SK-N-SH (cell line): Measurements from ENCODE around the gene CALML3. TPM values are rescaled to one million over a fixed set of nuclear protein-coding genes. Genes with fewer than 3 reads are reported as not detected.

Experiments used
- CTCF ChIA-PET: fragments of 300-600, 350-600 bp; formaldehyde crosslinking; extraction: SDS; loops from one replicate; lab custom pipeline; 2021; lab: Yijun Ruan, JAX
- POLR2A ChIA-PET: fragments of 350-600 bp; sonication (Branson Sonifier 250); formaldehyde crosslinking; extraction: SDS; loops from one replicate; lab custom pipeline; 2020; ENCODE audit warnings: antibody characterized with exemption, inconsistent platforms; lab: Yijun Ruan, JAX
- DNase-seq: peaks from one replicate; pipeline ENCODE4 v3.0.0; 2012
- H2AFZ ChIP-seq: fragments of 200-600 bp; sonication (generic); 2 replicates; pipeline ENCODE4 v1.8.1; 2016; ENCODE audit warnings: antibody characterized with exemption, mild to moderate bottlenecking, low read depth
- H3F3A ChIP-seq: fragments of 200-600 bp; sonication (generic); replicated peaks from 2 replicates; pipeline ENCODE3; 2016; ENCODE audit warnings: antibody characterized with exemption, mild to moderate bottlenecking; ENCODE audit not compliant: insufficient read depth
- H3K27ac ChIP-seq, 2 experiments: fragments of 200-500 bp in 1 of 2; fragments of 200-600 bp in 1 of 2; sonication (Bioruptor generic) in 1 of 2; sonication (generic), shearing (Covaris generic) in 1 of 2; 2 replicates each; pipeline versions ENCODE4 v1.5.1 to v1.6.1; 2014 to 2016; ENCODE audit warnings: low read depth in 2 of 2, inconsistent platforms in 1 of 2, low read length in 1 of 2, mild to moderate bottlenecking in 1 of 2, mixed read lengths in 1 of 2
- H3K27me3 ChIP-seq: fragments of 200-600 bp; sonication (generic), shearing (Covaris generic); 2 replicates; pipeline ENCODE4 v1.6.1; 2016; ENCODE audit warnings: mixed run types; ENCODE audit not compliant: insufficient read depth
- H3K36me3 ChIP-seq, 2 experiments: fragments of 200-500 bp in 1 of 2; fragments of 200-600 bp in 1 of 2; sonication (Bioruptor generic) in 1 of 2; sonication (generic) in 1 of 2; replicated peaks in 1 of 2; 2 replicates each; pipeline versions ENCODE3 to v1.5.1; 2014 to 2016; ENCODE audit warnings: low read length in 1 of 2, mild to moderate bottlenecking in 1 of 2; ENCODE audit not compliant: insufficient read depth in 2 of 2, control insufficient read depth in 1 of 2
- H3K4me1 ChIP-seq, 2 experiments: fragments of 200-500 bp in 1 of 2; fragments of 200-600 bp in 1 of 2; sonication (Bioruptor generic) in 1 of 2; sonication (generic), shearing (Covaris generic) in 1 of 2; 2 replicates each; pipeline versions ENCODE4 v1.5.1 to v1.6.1; 2014 to 2016; ENCODE audit warnings: low read depth in 1 of 2, low read length in 1 of 2, mixed run types in 1 of 2; ENCODE audit not compliant: insufficient read depth in 2 of 2, control insufficient read depth in 1 of 2
- H3K4me2 ChIP-seq: fragments of 200-600 bp; sonication (generic), shearing (Covaris generic); 2 replicates; pipeline ENCODE4 v1.6.1; 2017; ENCODE audit warnings: mixed run types
- H3K4me3 ChIP-seq, 2 experiments: fragments of 200-500 bp in 1 of 2; fragments of 200-600 bp in 1 of 2; sonication (Bioruptor generic) in 1 of 2; sonication (generic), shearing (Covaris generic) in 1 of 2; 2 replicates each; pipeline versions ENCODE4 v1.5.1 to v1.8.1; 2014 to 2016; ENCODE audit warnings: low read depth in 2 of 2, inconsistent platforms in 1 of 2, low read length in 1 of 2, mild to moderate bottlenecking in 1 of 2, mixed read lengths in 1 of 2, moderate library complexity in 1 of 2
- H3K79me2 ChIP-seq: fragments of 200-600 bp; sonication (generic); 2 replicates; pipeline ENCODE4 v1.8.1; 2017; ENCODE audit warnings: mild to moderate bottlenecking; ENCODE audit not compliant: insufficient read depth
- H3K9ac ChIP-seq: fragments of 200-600 bp; sonication (generic); 2 replicates; pipeline ENCODE4 v1.6.1; 2017; ENCODE audit warnings: mixed run types
- H3K9me2 ChIP-seq: fragments of 200-600 bp; sonication (generic); 2 replicates; pipeline ENCODE4 v1.6.1; 2017; ENCODE audit warnings: mixed run types
- H3K9me3 ChIP-seq: fragments of 200-600 bp; sonication (generic); 2 replicates; pipeline ENCODE4 v1.6.1; 2017; ENCODE audit warnings: mixed run types, mild to moderate bottlenecking, moderate library complexity
- H4K20me1 ChIP-seq: fragments of 200-600 bp; sonication (generic); 2 replicates; pipeline ENCODE4 v1.6.1; 2017; ENCODE audit warnings: mild to moderate bottlenecking, mixed run types; ENCODE audit not compliant: insufficient read depth
- ELF1 ChIP-seq: IDR thresholded peaks from 2 replicates; pipeline ENCODE4 v1.4.0; 2012
- EP300 ChIP-seq, 2 experiments: IDR thresholded peaks; 2 replicates each; pipeline versions ENCODE4 v1.4.0 to v1.6.1; 2012; ENCODE audit warnings: borderline replicate concordance in 1 of 2, low read depth in 1 of 2, low read length in 1 of 2
- EZH2phosphoT487 ChIP-seq: fragments of 200-600 bp; sonication (generic); IDR thresholded peaks from 2 replicates; pipeline ENCODE4 v1.6.1; 2017; ENCODE audit warnings: low read depth, mixed run types, mild to moderate bottlenecking, antibody characterized with exemption, moderate library complexity, borderline replicate concordance
- FOSL2 ChIP-seq: IDR thresholded peaks from 2 replicates; pipeline ENCODE4 v1.4.0; 2012; ENCODE audit warnings: low read depth, mild to moderate bottlenecking, moderate library complexity, borderline replicate concordance
- FOXJ3 ChIP-seq: sonication (generic); formaldehyde crosslinking; IDR thresholded peaks from 2 replicates; pipeline ENCODE4 v1.5.1; 2020; ENCODE audit warnings: mild to moderate bottlenecking, missing genetic modification reagents
- JUND ChIP-seq: IDR thresholded peaks from 2 replicates; pipeline ENCODE4 v1.4.0; 2012
- MXI1 ChIP-seq: IDR thresholded peaks from 2 replicates; pipeline ENCODE4 v1.6.1; 2012; ENCODE audit warnings: mild to moderate bottlenecking, low read depth, low read length, improper control_type of control experiment
- PBX3 ChIP-seq: IDR thresholded peaks from 2 replicates; pipeline ENCODE4; 2012
- RAD21 ChIP-seq: IDR thresholded peaks from 2 replicates; pipeline ENCODE4 v1.6.1; 2012; ENCODE audit warnings: mild to moderate bottlenecking, low read length
- RFX5 ChIP-seq: IDR thresholded peaks from 2 replicates; pipeline ENCODE4 v1.6.1; 2012; ENCODE audit warnings: mild to moderate bottlenecking, improper control_type of control experiment, low read length
- SIN3A ChIP-seq: IDR thresholded peaks from 2 replicates; pipeline ENCODE4 v1.6.1; 2012; ENCODE audit warnings: low read depth, mild to moderate bottlenecking, low read length, moderate library complexity, borderline replicate concordance
- SMC3 ChIP-seq: IDR thresholded peaks from 2 replicates; pipeline ENCODE4 v1.6.1; 2012; ENCODE audit warnings: low read depth, low read length, improper control_type of control experiment
- USF1 ChIP-seq: IDR thresholded peaks from 2 replicates; pipeline ENCODE4 v1.4.0; 2012; ENCODE audit warnings: low read depth, borderline replicate concordance
- USF2 ChIP-seq: fragments of 150-350 bp; IDR thresholded peaks from 2 replicates; pipeline ENCODE4 v1.6.1; 2017; ENCODE audit warnings: antibody characterized with exemption, low read length, low read depth, borderline replicate concordance
- WGBS: methylation state at CpG from one replicate; pipeline ENCODE4 v1.1.6; 2017; ENCODE audit warnings: low lambda C conversion rate; 5-methylcytosine and 5-hydroxymethylcytosine counted together
- polyA plus RNA-seq, 3 experiments: library from polyadenylated mRNA; depleted of rRNA; stranded (reverse); fragments of >200 nt; gene quantifications; 2 replicates each; pipeline ENCODE4 v1.2.3, GENCODE V29; 2012

The CALML3 gene
- polyA plus RNA-seq, 1 of the 3 experiments (the other 2 are of a cell fraction): not detected

DNA sequence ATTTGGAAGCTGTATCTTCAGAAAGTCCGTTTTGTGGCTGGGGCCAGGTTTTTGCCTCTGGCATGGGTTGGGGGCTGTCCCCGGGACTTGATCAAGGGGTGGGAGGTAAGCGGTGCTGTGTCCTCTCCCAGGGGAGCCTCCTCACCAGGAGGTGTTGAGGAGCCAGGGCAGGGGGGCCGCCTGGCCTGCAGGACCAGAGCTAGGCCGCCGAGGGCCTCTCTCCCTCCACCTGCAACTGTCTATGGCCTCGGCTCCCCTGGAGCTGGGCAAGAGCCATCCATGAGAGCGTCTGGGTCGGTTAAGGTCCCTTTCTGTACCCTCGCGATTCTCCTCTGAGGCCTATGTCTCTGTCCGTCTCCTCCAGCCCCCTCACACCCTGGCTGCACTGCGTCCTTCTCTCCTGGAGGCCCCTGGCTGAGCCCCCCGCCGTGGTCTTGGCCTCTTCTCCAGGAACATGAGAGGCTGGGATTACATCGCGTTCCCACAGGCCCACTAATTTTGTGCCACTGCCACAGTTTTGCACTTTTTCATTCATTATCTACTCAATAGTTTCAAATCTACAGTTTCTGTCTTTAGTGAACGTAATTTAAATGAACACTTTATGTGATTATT is 46.0 kb upstream of the CALML3 start (continued):
- no peak for TF ChIP-seq USF1
- TF ChIP-seq EZH2phosphoT487: no peak
- TF ChIP-seq FOSL2: no peak
- TF ChIP-seq SIN3A: no peak
- no peak for TF ChIP-seq JUND

GRCh38 chr10:5479481-5480161 is 45.1 kb upstream of the CALML3 start:
- Histone ChIP-seq H3F3A (no peaks in the 10 kb centered on the region), H2AFZ (no peak overlapping the region), H3K9me2 (no peaks in the 10 kb centered on the region), H3K36me3 (no peaks in the 10 kb centered on the region), H3K27ac (no peak overlapping the region), H3K9ac (no peak overlapping the region), H3K4me2 (no peak overlapping the region), H3K4me3 (no peak overlapping the region), H3K79me2 (no peaks in the 10 kb centered on the region), H3K9me3 (no peaks in the 10 kb centered on the region), H3K4me1 (no peaks in the 10 kb centered on the region), H3K27me3 (no peaks in the 10 kb centered on the region), H4K20me1 (no peaks in the 10 kb centered on the region)
- no peak for TF ChIP-seq PBX3
- no peak for TF ChIP-seq EZH2phosphoT487
- TF ChIP-seq ELF1: no peak
- no peak for TF ChIP-seq FOXJ3 (CRISPR knock-in tag)
- TF ChIP-seq RFX5: no peak
- no peak for TF ChIP-seq SMC3
- TF ChIP-seq MXI1: no peak
- TF ChIP-seq EP300 (IDR thresholded peaks at IDR 0.05; ENCODE audit: borderline replicate concordance in 1 of 2, low read depth in 1 of 2, low read length in 1 of 2): no peak
- TF ChIP-seq RAD21: no peak
- TF ChIP-seq USF2: no peak
- no peak for TF ChIP-seq SIN3A
- POLR2A ChIA-PET: no interaction called here
- WGBS: 87% methylated on average over 8 of the region's 14 CpGs
- no peak for DNase-seq
- CTCF ChIA-PET: interaction anchor here (0.5 to 1.7 kb wide), 3 partner anchors 143 to 196 kb away, joined by 3 to 4 read pairs (median 4); no protein-coding TSS in a partner anchor
